Activated naive CD8-positive, alpha-beta T cell treated with anti-CD3 and anti-CD28 coated beads, Interleukin-2, amount 50 U/mL, for 24 hours (primary cell): ENCODE measurements around the gene POLR1A.

Experiments used
- ATAC-seq: fragments of 150-1000 bp; cut with Tn5 transposase; one replicate; pipeline ENCODE4 v1.10.0; 2021
- DNase-seq: peaks from one replicate; pipeline ENCODE4 v3.0.0; 2021
- H3K27ac Mint-ChIP-seq: one replicate; pipeline ENCODE4 v1.8.0; 2021; ENCODE audit warnings: mild to moderate bottlenecking, mixed read lengths
- H3K27me3 Mint-ChIP-seq: one replicate; pipeline ENCODE4 v1.8.0; 2021; ENCODE audit warnings: mixed read lengths
- H3K36me3 Mint-ChIP-seq: one replicate; pipeline ENCODE4 v1.8.0; 2021; ENCODE audit warnings: low read depth, mixed read lengths
- H3K4me1 Mint-ChIP-seq: one replicate; pipeline ENCODE4 v1.8.0; 2021; ENCODE audit warnings: mixed read lengths
- H3K4me3 Mint-ChIP-seq: one replicate; pipeline ENCODE4 v1.8.0; 2021; ENCODE audit warnings: mild to moderate bottlenecking, moderate library complexity, mixed read lengths
- H3K9me3 Mint-ChIP-seq: one replicate; pipeline ENCODE4 v1.8.0; 2021; ENCODE audit warnings: mixed read lengths

POLR1A gene

DNA sequence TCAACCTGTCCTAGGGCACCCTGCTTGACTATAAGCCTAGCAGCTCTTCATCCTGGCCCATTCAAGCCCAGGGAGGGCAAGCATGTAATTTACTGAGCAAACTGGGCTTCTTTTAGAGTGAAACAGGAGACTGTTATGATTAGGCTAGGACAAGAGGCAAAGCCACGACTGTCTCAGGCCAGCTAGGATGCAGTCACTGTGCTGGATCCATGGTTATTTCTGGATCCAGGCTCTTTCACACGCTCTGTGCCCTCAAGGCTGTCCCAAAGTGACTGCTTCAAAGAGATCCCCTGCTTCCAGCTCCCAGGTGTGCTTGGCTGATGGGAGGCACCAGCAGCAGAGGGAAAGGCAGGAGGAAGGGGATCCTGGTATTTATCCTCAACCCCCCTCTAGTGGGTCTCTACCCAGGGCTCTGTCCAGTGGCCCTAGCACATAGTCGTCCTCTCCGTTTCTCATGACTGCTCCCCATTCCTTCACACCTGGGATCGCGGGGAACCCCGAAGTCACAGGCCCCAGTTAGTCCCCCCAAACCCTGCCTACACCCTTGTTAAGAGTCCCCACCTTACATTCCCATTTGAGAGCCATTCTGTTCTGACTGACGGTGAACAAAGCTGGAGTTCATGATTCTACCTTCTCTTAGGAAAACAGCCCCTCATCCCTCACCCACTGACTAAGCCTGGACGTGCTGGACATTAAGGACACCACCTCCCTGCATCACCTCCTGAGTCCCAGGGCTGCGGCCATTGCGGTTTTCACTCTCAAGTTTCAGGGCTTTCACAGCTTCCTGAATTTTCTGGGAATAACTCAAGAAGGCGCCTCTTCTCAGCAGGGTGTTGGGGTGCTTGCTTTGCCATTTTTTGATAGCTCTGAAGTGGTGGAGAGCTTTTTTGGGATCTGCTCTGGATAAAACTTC is 63.2 kb downstream of the POLR1A start:
- Mint-ChIP-seq H3K9me3 (no peaks in the 10 kb centered on the region), H3K4me1 (peaks cover 47% of the 10 kb centered on the region), H3K27me3 (peaks cover 2% of the 10 kb centered on the region), H3K4me3 (no peak overlapping the region), H3K36me3 (peaks cover 74% of the 10 kb centered on the region), H3K27ac (no peak overlapping the region)
- DNase-seq (no peak), ATAC-seq (no peak)

DNA sequence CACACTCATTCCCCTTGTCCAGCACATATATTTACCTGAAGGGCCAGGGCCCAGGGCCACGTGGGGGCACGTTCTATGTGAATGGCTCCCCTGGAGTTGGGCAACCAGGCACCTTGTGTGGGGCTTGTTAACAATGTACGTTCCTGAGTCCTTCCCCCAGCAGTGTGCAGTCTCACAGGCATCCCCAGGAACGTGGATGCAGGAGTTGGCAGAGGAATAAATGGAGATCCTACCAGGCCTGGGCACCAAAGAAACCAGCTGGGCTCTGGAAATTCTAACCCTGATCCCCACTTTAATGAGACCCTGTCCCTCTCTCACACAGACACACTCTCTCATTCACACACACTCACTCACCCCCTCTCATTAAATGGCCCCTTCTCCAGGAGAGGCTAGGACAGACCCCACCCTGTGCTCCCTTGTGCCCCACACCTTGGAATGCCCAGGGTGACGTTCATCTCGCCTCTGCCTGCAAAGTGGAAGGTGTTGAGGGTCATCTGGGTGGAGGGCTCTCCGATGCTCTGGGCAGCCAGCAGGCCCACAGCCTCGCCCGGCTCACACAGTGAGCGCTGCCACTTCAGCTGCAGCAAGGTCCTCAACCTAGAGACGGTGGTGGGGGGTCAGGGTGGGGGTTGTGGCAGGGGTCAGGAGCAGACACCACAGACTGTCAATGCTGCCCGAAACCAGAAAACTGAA is 65.6 kb downstream of the POLR1A start:
- ATAC-seq (no peak), DNase-seq (no peak)
- H3K4me1 Mint-ChIP-seq = peaks cover 72% of the 10 kb centered on the region
- H3K4me3 Mint-ChIP-seq = no peak overlapping the region
- H3K27me3 Mint-ChIP-seq = peaks cover 2% of the 10 kb centered on the region
- H3K36me3 Mint-ChIP-seq = peaks cover 72% of the 10 kb centered on the region
- no peaks in the 10 kb centered on the region for H3K9me3 Mint-ChIP-seq
- H3K27ac Mint-ChIP-seq = no peak overlapping the region

DNA sequence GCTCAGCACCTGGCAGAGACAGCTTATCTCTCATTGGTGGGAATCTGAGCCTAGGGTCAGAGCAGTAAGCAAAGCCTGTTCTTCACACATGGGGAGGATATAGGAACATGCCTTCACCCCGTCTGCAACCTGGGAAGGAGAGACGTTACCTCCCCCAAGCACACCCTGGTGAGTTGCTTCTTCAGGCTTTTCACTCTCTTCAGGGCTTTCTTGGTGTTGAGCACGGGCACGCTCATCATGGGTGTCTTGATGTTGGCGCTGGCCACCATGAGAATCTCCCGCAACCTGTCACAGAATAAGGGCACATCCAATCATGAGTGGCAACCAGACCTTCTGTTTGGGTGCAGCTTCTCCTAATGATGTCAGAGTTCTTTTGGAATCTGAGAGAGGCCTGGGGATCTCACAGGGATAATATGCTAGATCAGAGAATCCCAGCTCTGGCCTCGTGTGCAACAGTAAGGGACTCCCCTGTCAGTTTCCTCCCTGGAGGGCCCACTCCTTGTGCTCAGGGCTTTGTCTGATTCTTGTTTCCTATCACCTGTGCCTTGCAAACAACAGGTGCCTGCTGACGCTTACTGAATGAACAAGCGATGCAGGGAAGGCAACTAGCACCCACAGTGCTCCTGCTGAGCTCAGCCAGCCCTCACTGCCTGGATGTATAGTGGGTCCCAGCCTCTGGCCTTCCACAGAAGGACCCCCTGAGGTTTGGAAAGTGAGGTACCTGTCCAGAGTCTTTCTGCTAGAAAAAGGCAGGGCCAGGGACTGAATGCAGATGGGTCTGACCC is 66.3 kb downstream of the POLR1A start:
- Mint-ChIP-seq H3K27me3 (peaks cover 2% of the 10 kb centered on the region), H3K27ac (peak overlapping the region; percentile 95), H3K9me3 (no peaks in the 10 kb centered on the region), H3K36me3 (peaks cover 72% of the 10 kb centered on the region), H3K4me1 (peaks cover 76% of the 10 kb centered on the region), H3K4me3 (no peak overlapping the region)
- ATAC-seq (no peak), DNase-seq (no peak)

DNA sequence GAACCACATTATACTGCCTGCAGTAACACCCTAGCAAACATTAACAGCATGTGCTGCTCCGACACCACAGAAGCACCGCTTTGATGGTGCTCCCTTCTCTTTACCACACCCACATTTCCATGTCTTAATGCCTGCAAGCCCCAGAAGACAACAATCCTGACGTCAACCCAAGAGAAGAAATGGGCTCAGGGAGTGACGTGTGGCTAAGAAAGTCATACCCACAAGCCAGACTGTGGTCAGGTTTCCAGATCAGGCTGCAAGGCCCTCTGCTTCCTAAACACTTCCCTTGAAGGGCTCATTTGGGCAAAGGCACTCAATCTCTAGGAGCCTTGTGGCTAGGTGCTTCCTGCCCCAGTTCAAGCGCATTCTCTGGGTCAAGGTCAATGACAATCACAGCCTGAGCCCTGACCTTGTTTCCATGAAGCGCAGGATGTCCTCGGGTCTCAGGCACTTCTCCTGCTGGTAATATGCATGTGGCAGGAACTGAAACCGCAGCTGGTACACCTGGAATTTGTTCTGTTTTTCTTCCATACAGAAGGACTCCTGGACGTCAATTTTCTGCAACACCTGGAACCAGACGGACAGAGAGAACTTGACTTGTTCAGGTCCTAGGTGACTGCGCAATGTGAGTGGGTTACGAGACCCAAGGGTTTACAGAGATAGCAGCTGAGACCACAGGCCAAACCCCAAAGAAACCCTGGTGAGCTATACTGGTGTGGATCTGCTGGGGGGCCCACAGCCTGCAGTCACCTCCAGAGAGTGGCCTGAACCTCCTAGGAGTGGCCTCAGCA is 67.2 kb downstream of the POLR1A start:
- peaks cover 2% of the 10 kb centered on the region for H3K27me3 Mint-ChIP-seq
- peaks cover 72% of the 10 kb centered on the region for H3K36me3 Mint-ChIP-seq
- no peaks in the 10 kb centered on the region for H3K9me3 Mint-ChIP-seq
- ATAC-seq (peak; percentile 57), DNase-seq (peak; percentile 64)
- peak overlapping the region; percentile 95 for H3K27ac Mint-ChIP-seq
- H3K4me3 Mint-ChIP-seq = peak overlapping the region; percentile 70
- H3K4me1 Mint-ChIP-seq = peaks cover 85% of the 10 kb centered on the region

DNA sequence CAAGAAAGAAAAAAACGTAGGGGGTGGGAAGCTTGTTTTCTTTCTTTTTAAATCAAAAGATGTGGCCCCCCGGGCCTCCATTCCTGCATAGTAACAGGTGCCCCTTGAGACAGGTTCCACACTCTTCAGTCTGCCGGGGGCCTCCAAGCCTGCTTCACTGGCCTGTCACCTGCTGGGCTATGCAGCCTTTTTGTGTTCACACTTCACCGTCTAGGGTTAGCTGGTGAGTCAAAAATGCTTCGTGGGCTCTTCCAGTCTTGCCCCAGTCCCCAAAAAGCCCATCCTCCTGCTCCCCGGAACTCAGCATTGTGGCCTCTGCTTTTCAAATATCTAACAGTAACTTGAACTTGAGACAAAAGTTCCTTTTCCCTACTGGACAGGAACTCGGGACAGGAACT is 67.9 kb downstream of the POLR1A start:
- DNase-seq (peak; percentile 25), ATAC-seq (peak; percentile 21)
- Mint-ChIP-seq H3K4me3 (peak overlapping the region; percentile 70), H3K27me3 (peaks cover 2% of the 10 kb centered on the region), H3K4me1 (peaks cover 85% of the 10 kb centered on the region), H3K9me3 (no peaks in the 10 kb centered on the region), H3K36me3 (peaks cover 71% of the 10 kb centered on the region), H3K27ac (peak overlapping the region; percentile 95)

GRCh38 chr2:86037141-86037794 is 68.4 kb downstream of the POLR1A start:
- H3K27me3 Mint-ChIP-seq = peaks cover 2% of the 10 kb centered on the region

GRCh38 chr2:86036669-86037138 is 69.0 kb downstream of the POLR1A start:
- peak overlapping the region; percentile 95 for H3K27ac Mint-ChIP-seq
- no peak for DNase-seq
- no peaks in the 10 kb centered on the region for H3K9me3 Mint-ChIP-seq
- H3K4me1 Mint-ChIP-seq = peaks cover 81% of the 10 kb centered on the region
- H3K27me3 Mint-ChIP-seq = peaks cover 2% of the 10 kb centered on the region
- no peak for ATAC-seq
- peak overlapping the region; percentile 67 for H3K4me3 Mint-ChIP-seq
- H3K36me3 Mint-ChIP-seq = peaks cover 72% of the 10 kb centered on the region

More at GRCh38 chr2:86037141-86037794, 68.4 kb downstream of the POLR1A start:
- ATAC-seq (peak; percentile 51), DNase-seq (peak; percentile 67)
- H3K27ac Mint-ChIP-seq = peak overlapping the region; percentile 95
- peaks cover 85% of the 10 kb centered on the region for H3K4me1 Mint-ChIP-seq
- peak overlapping the region; percentile 67 for H3K4me3 Mint-ChIP-seq
- H3K9me3 Mint-ChIP-seq = no peaks in the 10 kb centered on the region
- peaks cover 72% of the 10 kb centered on the region for H3K36me3 Mint-ChIP-seq

GRCh38 chr2:86035883-86036668 is 69.6 kb downstream of the POLR1A start:
- ATAC-seq (peak; percentile 59), DNase-seq (peak; percentile 71)
- Mint-ChIP-seq H3K36me3 (peaks cover 72% of the 10 kb centered on the region), H3K9me3 (no peaks in the 10 kb centered on the region), H3K27me3 (peaks cover 2% of the 10 kb centered on the region), H3K4me1 (peaks cover 75% of the 10 kb centered on the region), H3K4me3 (peak overlapping the region; percentile 67), H3K27ac (peak overlapping the region; percentile 95)

DNA sequence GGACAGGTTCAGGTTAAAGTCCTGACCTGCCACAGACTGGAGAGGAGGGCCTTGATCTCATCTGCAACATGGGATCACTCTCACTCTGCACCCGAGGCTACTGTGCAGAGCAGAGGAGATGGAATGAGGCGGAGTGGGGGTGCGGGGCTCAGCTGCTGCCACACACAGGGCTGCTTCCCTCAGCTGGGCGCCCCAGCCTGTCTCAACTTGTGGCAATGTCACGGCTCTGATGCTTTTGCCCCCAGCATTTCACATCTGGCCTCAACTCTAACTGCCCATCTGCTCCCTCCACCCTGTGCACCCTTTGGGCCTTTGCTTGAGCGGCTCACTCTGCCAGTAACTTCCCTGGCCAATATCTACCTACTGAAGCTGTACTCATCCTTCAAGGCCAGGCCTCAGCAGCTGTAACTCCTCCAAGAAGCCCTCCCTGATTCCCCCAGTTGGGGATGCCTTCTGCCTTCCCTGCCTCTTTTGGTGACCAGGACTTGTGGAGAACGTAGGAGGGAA is 70.3 kb downstream of the POLR1A start:
- peaks cover 2% of the 10 kb centered on the region for H3K27me3 Mint-ChIP-seq
- DNase-seq (no peak), ATAC-seq (no peak)
- no peaks in the 10 kb centered on the region for H3K9me3 Mint-ChIP-seq
- peaks cover 71% of the 10 kb centered on the region for H3K36me3 Mint-ChIP-seq
- peak overlapping the region; percentile 95 for H3K27ac Mint-ChIP-seq
- peaks cover 68% of the 10 kb centered on the region for H3K4me1 Mint-ChIP-seq
- peak overlapping the region; percentile 67 for H3K4me3 Mint-ChIP-seq

DNA sequence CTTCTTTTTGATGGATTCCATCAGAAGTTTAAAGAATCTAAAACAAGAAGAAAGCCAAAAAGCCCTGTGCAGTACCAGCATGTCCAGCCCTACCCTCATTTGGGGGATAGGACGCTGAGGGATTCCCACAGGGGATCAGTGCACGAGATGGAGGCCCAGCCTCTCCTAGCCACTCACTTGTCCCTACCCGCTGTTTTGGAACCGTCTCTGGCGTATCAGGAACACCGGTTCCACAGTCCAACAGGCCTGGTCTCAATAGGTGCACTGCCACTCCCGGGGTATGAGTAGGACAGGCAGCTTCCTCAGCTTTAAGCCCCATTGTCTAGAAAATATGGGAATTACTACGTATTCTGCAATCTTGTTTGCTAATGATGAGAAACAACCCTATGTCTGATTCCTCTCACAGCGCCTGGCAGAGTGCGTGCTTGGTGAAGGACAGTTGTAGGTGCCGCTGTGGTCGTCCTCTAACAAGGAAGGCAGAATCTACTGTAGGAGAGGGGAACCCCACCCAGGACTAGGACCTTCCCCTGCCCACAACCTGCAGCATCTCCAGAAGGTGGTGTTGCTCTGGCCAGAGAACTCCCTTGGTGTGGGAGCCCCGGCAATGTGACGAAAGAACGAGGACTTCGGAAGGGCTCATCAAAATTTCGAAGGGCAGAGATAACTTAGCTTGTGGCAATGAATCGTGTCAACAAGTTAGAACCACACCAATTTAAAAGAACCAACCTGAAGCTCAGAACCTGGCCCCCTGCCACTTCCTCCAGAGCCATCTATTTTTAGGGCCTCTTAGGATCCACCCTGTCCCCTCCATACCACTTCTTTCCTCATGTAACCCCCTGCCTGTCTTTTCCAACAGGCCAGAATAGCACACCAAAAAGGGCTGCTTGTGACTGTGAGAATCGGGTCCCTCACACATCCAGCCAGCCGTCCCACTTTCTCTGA is 71.7 kb downstream of the POLR1A start:
- no peak overlapping the region for H3K4me3 Mint-ChIP-seq
- H3K27me3 Mint-ChIP-seq = peaks cover 2% of the 10 kb centered on the region
- peak overlapping the region; percentile 64 for H3K27ac Mint-ChIP-seq
- peaks cover 66% of the 10 kb centered on the region for H3K36me3 Mint-ChIP-seq
- H3K4me1 Mint-ChIP-seq = peaks cover 54% of the 10 kb centered on the region
- DNase-seq (no peak), ATAC-seq (no peak)
- no peaks in the 10 kb centered on the region for H3K9me3 Mint-ChIP-seq

- no peak for ATAC-seq
- Mint-ChIP-seq H3K36me3 (peaks cover 61% of the 10 kb centered on the region), H3K27ac (no peak overlapping the region), H3K27me3 (no peaks in the 10 kb centered on the region), H3K4me3 (no peak overlapping the region), H3K4me1 (peaks cover 44% of the 10 kb centered on the region), H3K9me3 (no peaks in the 10 kb centered on the region)
- no peak for DNase-seq
Measured at GRCh38 chr2:86032861-86033595, 72.7 kb downstream of the POLR1A start.
